IMR-90 (cell line): Measurements from ENCODE around the gene TRPV3. TPM values are rescaled to one million over a fixed set of nuclear protein-coding genes. Genes with fewer than 3 reads are reported as not detected.

ENCODE experiments used
- ATAC-seq: fragments of 200-7000 bp; cut with Tn5 transposase; 2 replicates; pipeline ENCODE4 v1.9.1; 2020; ENCODE audit warnings: low read depth, mild to moderate bottlenecking, moderate library complexity
- BruUV-seq: library from RNA; stranded (reverse); fragments of 400-500 nt; replicated peaks from 2 replicates; lab custom pipeline; 2021; lab: Mats Ljungman, UMichigan
- CTCF ChIA-PET: fragments of 300-600 bp; formaldehyde crosslinking; extraction: SDS; loops from one replicate; lab custom pipeline; 2021; ENCODE audit warnings: antibody characterized with exemption; lab: Yijun Ruan, JAX
- POLR2A ChIA-PET: fragments of 300-600 bp; sonication (Branson Sonifier 250); formaldehyde crosslinking; loops from one replicate; lab custom pipeline; 2022; ENCODE audit warnings: antibody characterized with exemption; ENCODE audit not compliant: unreplicated experiment; lab: Charles Lee
- DNase-seq: peaks from one replicate; pipeline ENCODE4 v3.0.0; 2013
- H2AFZ ChIP-seq: replicated peaks from 2 replicates; pipeline ENCODE3; 2013; ENCODE audit warnings: low read length, mild to moderate bottlenecking; ENCODE audit not compliant: poor library complexity
- H2AK5ac ChIP-seq: 2 replicates; pipeline ENCODE4 v1.6.1; 2013; ENCODE audit warnings: low read depth, low read length, inconsistent platforms
- H2AK9ac ChIP-seq: replicated peaks from 2 replicates; pipeline ENCODE3; 2013; ENCODE audit warnings: mild to moderate bottlenecking, low read depth, low read length, moderate library complexity; ENCODE audit not compliant: poor library complexity
- H2BK120ac ChIP-seq: 2 replicates; pipeline ENCODE4 v1.6.1; 2013; ENCODE audit warnings: low read depth, low read length, inconsistent platforms
- H2BK15ac ChIP-seq: 3 replicates; pipeline ENCODE4 v1.6.1; 2013; ENCODE audit warnings: low read depth, low read length, inconsistent platforms
- H2BK20ac ChIP-seq: 2 replicates; pipeline ENCODE4 v1.6.1; 2013; ENCODE audit warnings: low read depth, mild to moderate bottlenecking, inconsistent platforms, low read length, moderate library complexity
- H2BK5ac ChIP-seq: 2 replicates; pipeline ENCODE4 v1.6.1; 2013; ENCODE audit warnings: mild to moderate bottlenecking, low read depth, low read length, inconsistent platforms; ENCODE audit not compliant: poor library complexity, severe bottlenecking
- H3K14ac ChIP-seq: replicated peaks from 2 replicates; pipeline ENCODE4 v1.6.1; 2013; ENCODE audit warnings: low read depth, low read length, inconsistent platforms
- H3K18ac ChIP-seq: 2 replicates; pipeline ENCODE4 v1.6.1; 2013; ENCODE audit warnings: low read depth, low read length, control low read depth
- H3K23ac ChIP-seq: 2 replicates; pipeline ENCODE4 v1.6.1; 2013; ENCODE audit warnings: low read depth, low read length, inconsistent platforms
- H3K27ac ChIP-seq: 2 replicates; pipeline ENCODE4 v1.5.1; 2013; ENCODE audit warnings: mild to moderate bottlenecking, control low read depth, low read length; ENCODE audit not compliant: insufficient read depth
- H3K27me3 ChIP-seq: 2 replicates; pipeline ENCODE4 v1.6.1; 2013; ENCODE audit warnings: low read length; ENCODE audit not compliant: control insufficient read depth, insufficient read depth
- H3K36me3 ChIP-seq: 2 replicates; pipeline ENCODE4 v1.6.1; 2013; ENCODE audit warnings: low read length, mixed read lengths; ENCODE audit not compliant: control insufficient read depth, insufficient read depth
- H3K4ac ChIP-seq: 2 replicates; pipeline ENCODE4 v1.6.1; 2013; ENCODE audit warnings: low read depth, low read length, inconsistent platforms
- H3K4me1 ChIP-seq: 2 replicates; pipeline ENCODE4 v1.6.1; 2013; ENCODE audit warnings: low read length, mixed read lengths; ENCODE audit not compliant: control insufficient read depth, insufficient read depth
- H3K4me2 ChIP-seq: 2 replicates; pipeline ENCODE4 v1.6.1; 2013; ENCODE audit warnings: low read depth, mild to moderate bottlenecking, control low read depth, low read length, moderate library complexity
- H3K4me3 ChIP-seq: 2 replicates; pipeline ENCODE4 v1.5.1; 2013; ENCODE audit warnings: low read depth, mild to moderate bottlenecking, control low read depth, low read length, moderate library complexity; ENCODE audit not compliant: insufficient read depth
- H3K56ac ChIP-seq: 2 replicates; pipeline ENCODE4 v1.6.1; 2013; ENCODE audit warnings: low read length, inconsistent platforms; ENCODE audit not compliant: insufficient read depth; ENCODE audit errors: extremely low read depth
- H3K79me1 ChIP-seq, 2 experiments: 2 replicates each; pipeline ENCODE4 v1.6.1; 2013; ENCODE audit warnings: low read length in 2 of 2, inconsistent platforms in 1 of 2, low read depth in 1 of 2
- H3K9ac ChIP-seq: 2 replicates; pipeline ENCODE4 v1.6.1; 2013; ENCODE audit warnings: low read depth, low read length, control low read depth
- H3K9me1 ChIP-seq: 2 replicates; pipeline ENCODE4 v1.6.1; 2013; ENCODE audit warnings: low read length, inconsistent platforms; ENCODE audit not compliant: insufficient read depth
- H3K9me3 ChIP-seq: 2 replicates; pipeline ENCODE4 v1.6.1; 2013; ENCODE audit warnings: low read length; ENCODE audit not compliant: control insufficient read depth, insufficient read depth
- H4K20me1 ChIP-seq: 2 replicates; pipeline ENCODE4 v1.6.1; 2013; ENCODE audit warnings: low read length, inconsistent platforms; ENCODE audit not compliant: insufficient read depth
- H4K5ac ChIP-seq: 2 replicates; pipeline ENCODE4 v1.6.1; 2013; ENCODE audit warnings: mild to moderate bottlenecking, low read depth, low read length, control low read depth
- H4K8ac ChIP-seq, 2 experiments: 2 replicates each; pipeline ENCODE4 v1.6.1; 2013; ENCODE audit warnings: low read depth in 2 of 2, low read length in 2 of 2, control low read depth in 1 of 2, inconsistent platforms in 1 of 2
- H4K91ac ChIP-seq: 2 replicates; pipeline ENCODE4 v1.6.1; 2013; ENCODE audit warnings: low read depth, low read length, inconsistent platforms; ENCODE audit not compliant: insufficient read depth
- BHLHE40 ChIP-seq: fragments of 150-350 bp; IDR thresholded peaks from 2 replicates; pipeline ENCODE4 v1.6.1; 2016; ENCODE audit warnings: mild to moderate bottlenecking, low read depth, low read length
- CTCF ChIP-seq: conservative IDR thresholded peaks from 2 replicates; pipeline ENCODE4 v1.5.1; 2012; ENCODE audit warnings: mild to moderate bottlenecking, low read depth, low read length, improper control_type of control experiment
- FOS ChIP-seq: fragments of 150-350 bp; IDR thresholded peaks from 2 replicates; pipeline ENCODE4 v1.6.1; 2016; ENCODE audit warnings: low read depth, low read length
- MAFK ChIP-seq: IDR thresholded peaks from 2 replicates; pipeline ENCODE4 v1.6.1; 2012; ENCODE audit warnings: low read depth, low read length, improper control_type of control experiment
- MAZ ChIP-seq: IDR thresholded peaks from 2 replicates; pipeline ENCODE4 v1.6.1; 2012; ENCODE audit warnings: low read depth, mild to moderate bottlenecking, low read length, improper control_type of control experiment, moderate library complexity, borderline replicate concordance
- MXI1 ChIP-seq: IDR thresholded peaks from 2 replicates; pipeline ENCODE4 v1.6.1; 2012; ENCODE audit warnings: low read depth, mild to moderate bottlenecking, low read length, moderate library complexity, borderline replicate concordance
- POLR2A ChIP-seq: IDR thresholded peaks from 2 replicates; pipeline ENCODE4 v1.6.1; 2012; ENCODE audit warnings: mild to moderate bottlenecking, low read depth, low read length
- RAD21 ChIP-seq: IDR thresholded peaks from 2 replicates; pipeline ENCODE4 v1.6.1; 2012; ENCODE audit warnings: low read length, improper control_type of control experiment
- RCOR1 ChIP-seq: IDR thresholded peaks from 2 replicates; pipeline ENCODE4 v1.6.1; 2012; ENCODE audit warnings: mild to moderate bottlenecking, low read length, improper control_type of control experiment; ENCODE audit not compliant: insufficient replicate concordance
- USF2 ChIP-seq: fragments of 150-350 bp; IDR thresholded peaks from 2 replicates; pipeline ENCODE4 v1.6.1; 2017; ENCODE audit warnings: mild to moderate bottlenecking, antibody characterized with exemption, low read length, low read depth
- WGBS, 2 experiments: methylation state at CpG; one replicate each; pipeline versions ENCODE4 v1.1.5 to v1.1.7; 2013; ENCODE audit warnings: missing lambda C conversion rate in 2 of 2; ENCODE audit not compliant: insufficient read length in 1 of 2; ENCODE audit errors: extremely low coverage in 2 of 2; 5-methylcytosine and 5-hydroxymethylcytosine counted together
- dilution Hi-C: fragments of 300-500 bp; cut with HindIII; formaldehyde crosslinking; loops from one replicate; pipeline ENCODE4 v1.14.3; 2018; ENCODE audit warnings: low sequenced_read_pairs; ENCODE audit not compliant: unreplicated experiment
- in situ Hi-C: fragments of 300-500 bp; cut with MboI; formaldehyde crosslinking; loops from 3 replicates; pipeline ENCODE4 v1.14.3; 2019; ENCODE audit warnings: low sequenced_read_pairs, inconsistent platforms, mixed read lengths
- intact Hi-C: fragments of 100-400 bp; cut with micrococcal nuclease; formaldehyde crosslinking; loops from 2 replicates; pipeline ENCODE4 v1.10.0; 2022
- polyA plus RNA-seq, 3 experiments: library from polyadenylated mRNA; depleted of rRNA; stranded (reverse); fragments of >200 nt; gene quantifications; 2 replicates each; pipeline ENCODE4 v1.2.3, GENCODE V29; 2012; ENCODE audit warnings: low replicate concordance in 1 of 3
- total RNA-seq: library from RNA; depleted of rRNA; stranded (reverse); fragments of >200 nt; gene quantifications from 2 replicates; pipeline ENCODE4 v1.2.3, GENCODE V29; 2012
- TF ChIP-seq, protein P1 (sequence below): fragments of 150-350 bp; IDR thresholded peaks from 2 replicates; pipeline ENCODE4 v1.6.1; 2016; ENCODE audit warnings: low read depth, mild to moderate bottlenecking, low read length, moderate library complexity, borderline replicate concordance

Gene TRPV3
- total and polyA plus RNA-seq, 2 of the 4 experiments (the other 2 are of a cell fraction), result 0.18 to 0.26 TPM

- no peak for TF ChIP-seq RAD21
Measured at GRCh38 chr17:3571043-3571900, 13.7 kb upstream of the TRPV3 start (continued).

DNA sequence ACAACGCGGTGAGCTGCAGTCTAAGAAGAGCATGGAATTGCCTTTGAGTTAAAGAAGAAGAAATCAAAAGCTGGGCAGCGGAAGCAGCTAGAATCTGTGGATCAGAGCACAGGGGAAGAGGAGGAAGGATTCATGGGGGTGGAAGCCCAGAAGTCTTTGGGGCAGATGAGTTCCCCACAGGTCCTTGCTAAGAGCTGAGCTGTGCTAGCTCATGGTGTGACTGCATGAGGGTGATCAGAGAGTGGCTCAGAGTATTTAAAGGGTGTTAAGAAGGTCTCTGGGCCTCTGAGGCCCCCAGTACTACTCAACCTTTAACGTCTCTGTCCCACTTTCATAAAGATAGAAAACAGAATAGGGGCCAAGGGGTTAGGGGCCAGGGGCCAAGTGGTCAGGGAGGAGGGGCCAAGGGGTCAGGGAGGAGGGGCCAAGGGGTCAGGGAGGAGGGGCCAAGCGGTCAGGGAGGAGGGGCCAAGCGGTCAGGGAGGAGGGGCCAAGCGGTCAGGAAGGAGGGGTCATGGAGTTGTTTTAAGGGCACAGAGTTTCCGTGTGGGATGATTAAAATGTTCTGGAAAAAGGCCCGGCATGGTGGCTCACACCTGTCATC lies 12.0 kb upstream of the TRPV3 start:
- Histone ChIP-seq H4K5ac (no peak overlapping the region), H2AK9ac (no peak overlapping the region), H3K23ac (no peak overlapping the region), H4K20me1 (no peaks in the 10 kb centered on the region), H3K9me3 (no peaks in the 10 kb centered on the region), H3K14ac (no peak overlapping the region), H3K9ac (no peak overlapping the region), H3K4ac (no peak overlapping the region), H2BK20ac (no peak overlapping the region), H3K36me3 (0 out of 2 replicates have a peak, but pooled peaks cover 2% of the 10 kb centered on the region), H2AFZ (no peak overlapping the region), H3K27me3 (no peaks in the 10 kb centered on the region), H4K8ac (no peak overlapping the region), H3K79me1 (no peaks in the 10 kb centered on the region), H4K91ac (no peak overlapping the region), H2BK5ac (no peak overlapping the region), H3K56ac (no peak overlapping the region), H3K4me3 (no peak overlapping the region), H3K18ac (no peak overlapping the region), H2BK120ac (no peak overlapping the region), H2AK5ac (no peak overlapping the region), H2BK15ac (no peak overlapping the region), H3K9me1 (no peaks in the 10 kb centered on the region; the same call in 1 of the 2 replicates), H3K27ac (no peak overlapping the region), H3K4me1 (no peaks in the 10 kb centered on the region), H3K4me2 (no peak overlapping the region)
- intact Hi-C loops (no loop called here), in situ Hi-C loops (no loop called here), dilution Hi-C loops (no loop called here)
- DNase-seq (no peak), ATAC-seq (no peak)
- WGBS, 2 experiments, result no CpG with 5 or more reads among the region's 9 CpGs
- TF ChIP-seq, protein P1, sequence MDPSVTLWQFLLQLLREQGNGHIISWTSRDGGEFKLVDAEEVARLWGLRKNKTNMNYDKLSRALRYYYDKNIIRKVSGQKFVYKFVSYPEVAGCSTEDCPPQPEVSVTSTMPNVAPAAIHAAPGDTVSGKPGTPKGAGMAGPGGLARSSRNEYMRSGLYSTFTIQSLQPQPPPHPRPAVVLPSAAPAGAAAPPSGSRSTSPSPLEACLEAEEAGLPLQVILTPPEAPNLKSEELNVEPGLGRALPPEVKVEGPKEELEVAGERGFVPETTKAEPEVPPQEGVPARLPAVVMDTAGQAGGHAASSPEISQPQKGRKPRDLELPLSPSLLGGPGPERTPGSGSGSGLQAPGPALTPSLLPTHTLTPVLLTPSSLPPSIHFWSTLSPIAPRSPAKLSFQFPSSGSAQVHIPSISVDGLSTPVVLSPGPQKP, result no peak
- TF ChIP-seq POLR2A (no peak), CTCF (no peak), MAZ (no peak), MAFK (no peak), RCOR1 (no peak), USF2 (no peak), RAD21 (no peak), FOS (no peak), BHLHE40 (no peak), MXI1 (no peak)
- ChIA-PET POLR2A (no interaction called here), CTCF (no interaction called here)
- BruUV-seq, result no TSS peak
